Epithelial cell of proximal tubule (primary cell): ENCODE results near the gene PIGT. TPM values are rescaled to one million over a fixed set of nuclear protein-coding genes. Genes with fewer than 3 reads are reported as not detected.

Experiments
- DNase-seq: peaks from one replicate; pipeline ENCODE4 v3.0.0-alpha.2; 2011; ENCODE audit warnings: low read depth
- H3K4me3 ChIP-seq: 2 replicates; pipeline ENCODE4 v1.5.1; 2011; ENCODE audit warnings: low read depth, mild to moderate bottlenecking, low read length
- total RNA-seq: library from RNA; depleted of rRNA; stranded (reverse); fragments of >200 nt; gene quantifications from 2 replicates; pipeline ENCODE4 v1.2.3, GENCODE V29; 2015
- TF ChIP-seq, protein P1 (sequence below): conservative IDR thresholded peaks from 2 replicates; pipeline ENCODE4 v1.5.1; 2012; ENCODE audit warnings: low read depth, mild to moderate bottlenecking, low read length

Gene PIGT
- total RNA-seq, 1 donor from 2014 or later = 59.9 TPM

DNA sequence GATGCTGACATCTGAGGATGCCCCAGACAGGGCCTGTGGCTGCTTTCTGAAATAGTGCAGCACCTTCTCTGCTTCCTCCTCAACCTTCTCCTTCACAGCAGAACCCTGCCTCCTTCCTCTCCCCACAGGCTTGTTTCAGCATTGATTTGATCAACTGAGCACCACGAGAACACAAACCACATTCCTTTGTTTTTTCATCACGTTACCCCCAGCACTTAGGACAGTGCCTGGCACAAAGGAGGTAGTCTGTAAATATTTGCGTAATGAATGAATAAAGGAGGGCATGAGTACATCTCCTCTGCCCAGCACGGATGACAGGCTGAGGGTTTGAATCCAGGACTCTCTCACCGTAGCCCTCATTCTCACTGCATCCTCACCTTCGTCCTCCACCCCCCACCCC is 32.3 kb downstream of the PIGT start:
- H3K4me3 ChIP-seq = no peak overlapping the region
- no peak for DNase-seq
- TF ChIP-seq, protein P1, sequence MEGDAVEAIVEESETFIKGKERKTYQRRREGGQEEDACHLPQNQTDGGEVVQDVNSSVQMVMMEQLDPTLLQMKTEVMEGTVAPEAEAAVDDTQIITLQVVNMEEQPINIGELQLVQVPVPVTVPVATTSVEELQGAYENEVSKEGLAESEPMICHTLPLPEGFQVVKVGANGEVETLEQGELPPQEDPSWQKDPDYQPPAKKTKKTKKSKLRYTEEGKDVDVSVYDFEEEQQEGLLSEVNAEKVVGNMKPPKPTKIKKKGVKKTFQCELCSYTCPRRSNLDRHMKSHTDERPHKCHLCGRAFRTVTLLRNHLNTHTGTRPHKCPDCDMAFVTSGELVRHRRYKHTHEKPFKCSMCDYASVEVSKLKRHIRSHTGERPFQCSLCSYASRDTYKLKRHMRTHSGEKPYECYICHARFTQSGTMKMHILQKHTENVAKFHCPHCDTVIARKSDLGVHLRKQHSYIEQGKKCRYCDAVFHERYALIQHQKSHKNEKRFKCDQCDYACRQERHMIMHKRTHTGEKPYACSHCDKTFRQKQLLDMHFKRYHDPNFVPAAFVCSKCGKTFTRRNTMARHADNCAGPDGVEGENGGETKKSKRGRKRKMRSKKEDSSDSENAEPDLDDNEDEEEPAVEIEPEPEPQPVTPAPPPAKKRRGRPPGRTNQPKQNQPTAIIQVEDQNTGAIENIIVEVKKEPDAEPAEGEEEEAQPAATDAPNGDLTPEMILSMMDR = no peak

DNA sequence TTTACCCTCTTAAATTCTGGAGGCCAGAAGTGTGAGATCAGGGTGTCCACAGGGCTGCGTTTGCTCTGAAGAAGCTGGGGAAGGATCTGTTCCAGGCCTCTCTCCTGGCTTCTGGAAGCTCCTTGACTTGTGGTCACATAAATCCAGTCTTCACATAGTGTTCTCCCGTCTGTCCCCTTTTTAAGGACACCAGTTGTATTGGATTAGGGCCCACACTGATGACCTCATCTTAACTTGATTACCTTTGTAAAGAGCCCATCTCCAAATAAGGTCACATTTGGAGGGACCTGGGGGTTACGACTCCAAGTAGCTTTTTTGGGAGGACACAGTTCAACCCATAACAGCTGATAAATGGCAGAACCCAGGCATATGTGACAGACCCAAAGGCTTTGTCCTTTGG is 33.6 kb downstream of the PIGT start:
- TF ChIP-seq, protein P1 = no peak
- H3K4me3 ChIP-seq = no peak overlapping the region
- DNase-seq = no peak

DNA sequence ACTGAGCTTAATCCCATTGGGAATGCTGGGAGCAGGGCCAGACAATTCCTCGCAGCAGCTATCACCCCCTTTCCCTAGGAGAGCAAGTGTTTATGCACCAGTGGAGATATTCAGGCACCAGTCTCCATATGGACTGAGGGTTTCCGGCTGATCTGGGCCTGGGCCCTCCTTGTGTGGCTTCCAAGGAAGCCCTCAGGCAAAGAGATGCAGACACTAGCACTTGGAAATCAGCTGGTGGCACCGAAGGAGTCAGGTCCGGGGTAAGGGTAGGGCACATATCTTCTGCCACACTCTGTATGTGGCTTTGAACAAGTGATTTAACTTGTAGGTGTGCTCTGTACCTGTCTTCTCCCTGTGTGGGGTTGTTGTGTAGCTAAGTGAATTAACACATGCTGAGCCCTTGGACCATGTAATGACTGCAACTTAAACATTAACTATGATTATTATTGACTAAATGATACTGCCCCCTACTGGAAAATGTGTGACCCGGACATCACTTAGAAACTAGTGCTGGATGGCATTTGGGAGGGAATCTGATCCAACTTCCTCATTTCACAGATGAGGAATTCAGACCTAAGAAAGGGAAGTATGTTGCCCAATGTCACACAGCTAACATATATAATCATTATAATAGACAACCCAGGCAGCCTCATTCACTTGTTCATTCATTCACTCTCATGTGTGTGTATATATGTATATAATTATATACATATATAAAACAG is 34.3 kb downstream of the PIGT start:
- peak; percentile 54 for DNase-seq
- no peak overlapping the region for H3K4me3 ChIP-seq
- TF ChIP-seq, protein P1 = peak; percentile 75

DNA sequence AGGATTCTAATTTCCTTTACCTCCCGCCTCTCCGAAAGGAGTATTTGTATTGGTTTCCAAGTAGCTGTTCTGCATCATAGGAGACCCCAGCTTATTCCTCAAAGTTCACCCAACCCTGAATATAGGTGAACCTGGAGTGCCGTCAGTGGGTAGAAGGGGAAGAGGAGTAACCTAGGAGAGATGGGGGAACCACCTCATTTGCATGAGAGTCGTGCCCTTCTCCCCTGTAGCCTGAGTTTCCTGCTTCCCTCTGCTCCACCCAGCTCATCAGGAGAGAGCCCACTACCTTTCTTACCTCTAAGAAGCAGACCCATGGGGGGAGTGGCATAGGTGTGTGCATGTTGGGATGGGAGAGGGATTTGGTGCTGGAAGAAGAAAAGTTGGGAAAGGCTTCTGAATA is 36.3 kb downstream of the PIGT start:
- TF ChIP-seq, protein P1 = no peak
- no peak overlapping the region for H3K4me3 ChIP-seq
- no peak for DNase-seq

DNA sequence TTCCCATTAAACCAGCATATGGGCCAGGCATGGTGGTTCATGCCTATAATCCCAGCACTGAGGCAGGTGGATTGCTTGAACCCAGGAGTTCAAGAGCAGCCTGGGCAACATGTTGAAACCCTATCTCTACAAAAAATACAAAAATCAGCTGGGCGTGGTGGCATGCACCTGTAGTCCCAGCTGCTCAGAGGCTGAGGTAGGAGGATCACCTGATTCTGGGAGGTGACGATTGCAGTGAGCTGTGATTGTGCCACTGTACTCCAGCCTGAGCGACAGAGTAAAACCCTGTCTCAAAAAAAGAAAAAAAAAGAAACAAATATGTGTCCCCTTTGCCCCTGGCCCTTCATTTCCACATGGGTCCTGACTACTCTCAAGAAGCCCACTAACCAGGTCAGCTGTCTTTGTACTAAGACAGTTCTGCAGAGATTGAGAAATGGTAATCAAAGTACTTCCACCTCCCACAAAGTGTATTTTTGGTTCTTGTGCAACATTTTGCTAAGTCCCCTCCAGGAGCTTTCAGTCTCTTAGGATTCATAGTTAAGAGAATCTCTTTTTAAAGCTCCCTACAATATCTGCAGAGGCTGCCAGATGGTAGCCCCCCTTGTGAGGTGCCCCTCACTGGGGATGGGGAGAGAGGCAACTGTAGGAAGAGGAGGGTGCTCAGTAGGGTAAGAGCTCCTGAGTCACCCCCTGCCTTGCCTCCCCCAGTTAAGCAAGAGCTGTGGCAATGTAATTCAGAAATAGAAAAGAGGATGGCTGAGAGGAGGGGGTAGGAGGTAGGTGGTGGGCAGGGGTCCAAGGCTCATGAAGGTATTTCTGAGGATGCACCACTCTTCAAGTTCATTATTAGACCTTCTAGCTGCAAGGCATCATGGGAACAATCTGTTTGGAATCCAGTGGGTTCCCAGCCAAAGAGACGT is 37.1 kb downstream of the PIGT start:
- DNase-seq = no peak
- TF ChIP-seq, protein P1 = no peak
- H3K4me3 ChIP-seq = no peak overlapping the region

DNA sequence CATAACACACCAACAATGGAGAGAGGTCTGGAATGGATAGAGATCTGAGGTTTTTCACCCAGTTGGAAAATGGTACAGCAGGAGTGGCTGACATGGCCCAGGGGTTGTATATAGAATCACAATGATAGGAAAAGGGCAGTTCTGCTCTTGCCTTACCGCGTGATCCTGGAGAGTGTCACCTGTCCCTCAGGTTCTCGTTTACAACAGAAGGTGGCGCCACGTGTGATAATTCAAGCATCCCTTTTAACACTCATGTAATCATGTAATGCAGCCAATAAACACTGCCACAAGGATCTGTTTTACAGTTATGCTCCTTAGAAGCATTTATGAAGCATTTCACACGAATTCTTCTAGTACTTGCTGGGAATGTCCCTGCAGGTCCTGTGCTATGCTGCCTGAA is 40.7 kb downstream of the PIGT start:
- no peak overlapping the region for H3K4me3 ChIP-seq
- TF ChIP-seq, protein P1 = peak; percentile 59
- DNase-seq = no peak
